NCI-H82 treated with DMSO at 0.1 percent for 48 hours (cell line): ENCODE measurements around the gene EEF1A1.
"Not testable (repeated sequence)": the region's sequence is repeated elsewhere in the genome, so short reads cannot be mapped to it uniquely, and the experiment has no call there.

Experiments
- DNase-seq: peaks from one replicate; lab custom pipeline; 2025; ENCODE audit not compliant: unreplicated experiment; lab: John Stamatoyannopoulos, UW

Gene EEF1A1

GRCh38 chr6:73538116-73538779, 17.4 kb upstream of the EEF1A1 start:
- DNase-seq = no peak

GRCh38 chr6:73537677-73538076, 16.8 kb upstream of the EEF1A1 start:
- no peak for DNase-seq

- DNase-seq = no peak
These were observed 13.8 kb upstream of the EEF1A1 start for GRCh38 chr6:73534628-73535027.

DNA sequence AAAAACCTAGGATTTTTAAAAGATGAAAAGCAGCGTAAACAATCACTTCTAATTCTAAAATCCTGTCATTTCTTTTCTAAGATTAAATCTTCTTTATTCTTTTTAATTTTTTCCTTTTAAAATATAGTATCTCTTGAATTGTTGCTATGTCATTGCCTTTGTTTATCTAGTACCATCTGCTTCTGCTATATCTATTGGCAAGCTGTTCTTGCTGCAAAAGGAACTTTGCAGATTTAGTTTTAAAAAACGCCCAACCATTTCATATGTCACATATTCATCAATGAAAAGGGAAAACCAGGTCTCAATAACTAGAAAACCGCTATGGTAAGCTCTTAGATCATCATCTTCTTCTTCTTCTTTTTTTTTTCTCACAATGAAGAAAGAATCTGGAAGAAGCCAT, 11.5 kb upstream of the EEF1A1 start:
- no peak for DNase-seq

DNA sequence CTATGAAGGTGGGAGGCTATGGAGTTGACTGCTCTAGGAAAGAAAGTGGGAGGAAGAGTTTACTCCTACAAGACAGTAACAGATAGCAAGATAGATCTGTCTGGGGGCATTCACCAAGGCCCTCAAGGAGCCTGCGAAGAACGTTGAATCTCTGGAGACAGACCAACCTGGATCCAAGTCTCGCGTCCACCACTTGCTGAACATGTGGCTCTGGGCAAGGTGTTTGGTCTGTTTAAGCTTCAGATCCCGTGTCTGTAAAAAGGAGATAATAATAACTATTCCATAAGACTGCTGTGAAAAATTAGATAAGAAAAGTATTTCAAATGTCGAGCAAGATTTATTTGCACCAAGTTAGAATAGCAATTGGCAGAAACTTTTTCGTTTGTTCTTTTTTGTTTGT, 8.1 kb upstream of the EEF1A1 start:
- no peak for DNase-seq

GRCh38 chr6:73525546-73526330, 4.9 kb upstream of the EEF1A1 start:
- DNase-seq = no peak

GRCh38 chr6:73523434-73524123, 2.7 kb upstream of the EEF1A1 start:
- no peak for DNase-seq

DNA sequence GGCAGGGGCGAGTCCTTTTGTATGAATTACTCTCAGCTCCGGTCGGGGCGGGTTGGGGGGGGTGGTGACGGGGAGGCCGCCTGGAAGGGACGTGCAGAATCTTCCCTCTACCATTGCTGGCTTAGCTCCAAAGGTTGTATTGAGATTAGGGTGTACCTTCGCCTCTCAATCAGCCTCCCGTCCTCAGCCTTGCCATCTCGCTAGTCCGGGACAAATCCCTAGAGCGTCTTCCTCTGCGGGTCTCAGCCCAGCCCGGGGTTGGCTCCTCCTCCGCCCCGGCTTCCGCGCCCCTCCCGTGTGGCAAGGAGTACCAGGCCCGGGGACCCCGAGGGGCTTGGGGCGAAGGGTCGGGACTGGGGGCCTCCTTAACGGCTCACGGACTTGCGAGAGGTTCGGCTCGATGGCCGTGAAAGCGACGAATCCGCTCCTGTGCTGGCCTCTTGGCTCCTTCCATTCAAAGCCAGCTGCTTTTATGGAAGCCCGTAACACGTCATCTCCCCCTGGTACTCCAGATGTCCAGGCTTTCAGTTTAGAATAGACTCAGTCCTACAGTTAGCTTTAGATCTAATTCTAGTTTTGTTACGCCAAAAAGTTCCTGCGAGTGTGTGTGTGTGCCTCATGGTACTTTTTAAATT, 636 bp upstream of the EEF1A1 start:
- peak; percentile 58 for DNase-seq

GRCh38 chr6:73519926-73520687, 725 bp downstream of the EEF1A1 start:
- no peak for DNase-seq

DNA sequence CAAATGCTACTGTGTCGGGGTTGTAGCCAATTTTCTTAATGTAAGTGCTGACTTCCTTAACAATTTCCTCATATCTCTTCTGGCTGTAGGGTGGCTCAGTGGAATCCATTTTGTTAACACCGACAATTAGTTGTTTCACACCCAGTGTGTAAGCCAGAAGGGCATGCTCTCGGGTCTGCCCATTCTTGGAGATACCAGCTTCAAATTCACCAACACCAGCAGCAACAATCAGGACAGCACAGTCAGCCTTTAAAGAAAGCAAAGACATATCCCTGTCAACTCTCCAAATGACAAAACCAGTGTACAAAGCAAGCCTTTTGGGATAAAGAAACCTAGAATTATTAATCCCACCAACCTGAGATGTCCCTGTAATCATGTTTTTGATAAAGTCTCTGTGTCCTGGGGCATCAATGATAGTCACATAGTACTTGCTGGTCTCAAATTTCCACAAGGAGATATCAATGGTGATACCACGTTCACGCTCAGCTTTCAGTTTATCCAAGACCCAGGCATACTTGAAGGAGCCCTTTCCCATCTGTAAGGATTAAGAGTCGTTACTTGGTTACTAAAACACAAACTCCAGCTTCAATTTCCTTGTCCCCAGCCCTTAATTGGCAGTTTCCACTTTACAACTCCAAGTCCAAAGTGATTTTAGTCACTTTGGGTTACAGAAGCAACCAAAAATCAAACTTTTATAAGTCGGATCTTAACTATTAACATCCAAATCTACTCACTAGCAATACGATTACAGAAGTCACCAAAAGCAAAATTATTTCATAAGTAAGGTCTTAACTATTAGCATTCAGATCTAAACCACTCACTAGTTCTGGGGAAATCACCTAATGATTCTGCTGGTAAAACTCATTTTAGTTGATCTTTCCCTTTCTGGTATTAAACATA, 1.6 kb downstream of the EEF1A1 start:
- not testable (repeated sequence) for DNase-seq

GRCh38 chr6:73518100-73518981, 2.5 kb downstream of the EEF1A1 start:
- DNase-seq = not testable (repeated sequence)

GRCh38 chr6:73516514-73517489, 4.0 kb downstream of the EEF1A1 start:
- no peak for DNase-seq

DNA sequence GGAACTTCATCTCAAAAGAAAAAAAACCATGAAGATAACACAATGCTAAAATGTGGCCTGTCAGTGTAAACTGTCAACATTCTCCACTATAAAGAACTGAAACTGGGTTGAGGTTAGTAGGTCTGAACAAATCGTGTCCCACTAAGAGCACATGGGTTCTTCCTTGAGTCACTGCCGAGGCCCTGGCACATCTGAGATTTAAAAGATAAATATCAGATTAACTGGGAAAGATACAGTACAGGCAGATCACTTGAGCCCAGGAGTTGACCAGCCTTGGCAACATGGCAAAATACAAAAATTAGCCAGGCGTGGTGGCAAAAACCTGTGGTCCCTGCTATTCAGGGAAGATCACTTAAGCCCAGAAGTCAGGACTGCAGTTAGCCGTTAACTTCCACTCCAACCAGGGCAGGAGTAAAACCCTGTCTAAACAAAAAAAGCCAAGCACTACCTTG, 5.6 kb downstream of the EEF1A1 start:
- no peak for DNase-seq

DNA sequence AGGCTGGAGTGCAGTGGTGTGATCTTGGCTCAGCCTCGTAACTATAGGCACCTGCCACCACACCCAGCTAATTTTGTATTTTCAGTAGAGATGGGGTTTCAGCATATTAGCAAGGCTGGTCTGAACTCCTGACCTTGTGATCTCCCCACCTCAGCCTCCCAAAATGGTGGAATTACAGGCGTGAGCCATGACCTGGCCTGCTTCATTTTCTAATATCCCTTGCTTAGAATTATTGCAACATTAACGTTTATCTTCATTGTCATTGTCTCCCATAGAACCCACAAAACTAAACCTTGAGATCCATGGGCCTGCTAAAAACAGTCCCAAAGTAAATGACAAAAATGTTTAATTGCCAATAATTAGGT, 6.1 kb downstream of the EEF1A1 start:
- DNase-seq = no peak

DNA sequence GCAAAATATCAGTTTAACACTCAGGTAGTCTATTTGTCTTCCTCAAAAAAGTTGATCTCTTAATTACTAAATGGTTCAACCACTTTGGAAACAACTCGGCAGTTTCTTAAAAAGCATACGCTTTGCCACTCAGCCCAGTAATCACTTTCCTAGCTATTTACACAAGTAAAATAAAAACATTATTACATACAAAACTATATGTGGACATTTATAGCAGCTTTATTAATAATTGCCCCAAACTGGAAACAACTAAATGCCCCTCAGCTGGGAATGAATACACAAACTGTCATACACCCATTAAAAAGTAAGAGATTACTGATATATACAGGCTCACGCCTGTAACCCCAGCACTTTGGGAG, 7.4 kb downstream of the EEF1A1 start:
- no peak for DNase-seq

- no peak for DNase-seq
These were observed 9.0 kb downstream of the EEF1A1 start for GRCh38 chr6:73511796-73512195.

DNA sequence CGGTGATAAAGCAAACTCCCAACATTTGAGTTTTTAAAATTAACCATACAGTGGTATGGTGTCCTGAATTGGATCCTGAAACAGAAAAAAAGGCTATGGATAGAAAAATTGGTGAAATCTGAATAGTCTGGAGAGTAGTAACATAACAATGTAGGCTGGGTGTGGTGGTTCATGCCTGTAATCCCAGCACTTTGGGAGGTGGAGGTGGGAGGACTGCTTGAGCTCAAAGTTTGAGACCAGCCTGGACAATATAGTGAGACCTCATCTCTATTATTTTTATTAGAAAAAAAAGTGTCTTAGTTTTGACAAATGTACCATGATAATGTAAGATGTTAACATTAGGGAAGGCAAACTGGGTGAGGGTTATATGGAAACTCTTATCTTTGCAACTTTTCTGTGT, 11.0 kb downstream of the EEF1A1 start:
- no peak for DNase-seq

DNA sequence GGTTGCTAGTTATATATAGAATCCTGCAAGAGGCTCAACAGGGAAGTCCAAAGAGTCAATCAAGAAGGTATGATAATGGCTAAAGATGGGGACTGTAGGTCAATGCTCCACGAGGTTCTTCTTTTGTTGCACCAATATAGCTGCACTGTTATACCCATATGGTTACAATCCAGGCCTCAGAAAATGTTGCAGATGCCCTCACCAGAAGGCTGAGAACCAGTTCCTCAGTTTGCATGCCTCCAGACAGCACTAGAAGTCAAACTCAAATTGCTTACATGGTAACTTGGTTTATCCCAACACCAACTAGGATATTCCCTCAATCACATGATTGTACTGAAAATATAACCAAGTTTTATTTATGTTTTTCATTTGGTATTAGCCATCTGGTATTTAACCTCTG, 12.1 kb downstream of the EEF1A1 start:
- DNase-seq = no peak
